HL-60 (cell line): Measurements from ENCODE around the gene CYB561.

ENCODE experiments used
- DNase-seq, 2 experiments: peaks; one replicate each; pipeline ENCODE4 v3.0.0-alpha.2; 2010 to 2020; ENCODE audit warnings: low read depth in 1 of 2, low spot score in 1 of 2
- H3K27ac ChIP-seq: fragments of 250-450 bp; sonication (Bioruptor Pico); replicated peaks from 2 replicates; pipeline ENCODE4 v1.5.1; 2020; ENCODE audit warnings: mild to moderate bottlenecking, moderate library complexity
- H3K27me3 ChIP-seq: fragments of 250-450 bp; sonication (Bioruptor Pico); 2 replicates; pipeline ENCODE4 v1.5.1; 2021; ENCODE audit warnings: mild to moderate bottlenecking, moderate library complexity; ENCODE audit not compliant: insufficient read depth, poor library complexity, severe bottlenecking
- H3K4me3 ChIP-seq: replicated peaks from 2 replicates; pipeline ENCODE4 v1.5.1; 2011; ENCODE audit warnings: mild to moderate bottlenecking, control low read depth, low read length; ENCODE audit not compliant: insufficient read depth
- GABPA ChIP-seq: IDR thresholded peaks from 2 replicates; pipeline ENCODE4 v1.6.1; 2012; ENCODE audit warnings: low read depth
- POLR2AphosphoS5 ChIP-seq: IDR thresholded peaks from 2 replicates; pipeline ENCODE4 v1.6.1; 2012; ENCODE audit warnings: low read depth
- SPI1 ChIP-seq: IDR thresholded peaks from 2 replicates; pipeline ENCODE4 v1.6.1; 2012; ENCODE audit warnings: low read depth, mild to moderate bottlenecking, borderline replicate concordance
- TF ChIP-seq, protein P1 (sequence below): IDR thresholded peaks from 2 replicates; pipeline ENCODE4 v1.6.1; 2012; ENCODE audit warnings: low read depth; ENCODE audit not compliant: insufficient replicate concordance
- TF ChIP-seq, protein P2 (sequence below): IDR thresholded peaks from one replicate; pipeline ENCODE4 v1.5.1; 2011; ENCODE audit warnings: low read length, control low read depth, inconsistent platforms; ENCODE audit not compliant: insufficient read depth

Gene CYB561

DNA sequence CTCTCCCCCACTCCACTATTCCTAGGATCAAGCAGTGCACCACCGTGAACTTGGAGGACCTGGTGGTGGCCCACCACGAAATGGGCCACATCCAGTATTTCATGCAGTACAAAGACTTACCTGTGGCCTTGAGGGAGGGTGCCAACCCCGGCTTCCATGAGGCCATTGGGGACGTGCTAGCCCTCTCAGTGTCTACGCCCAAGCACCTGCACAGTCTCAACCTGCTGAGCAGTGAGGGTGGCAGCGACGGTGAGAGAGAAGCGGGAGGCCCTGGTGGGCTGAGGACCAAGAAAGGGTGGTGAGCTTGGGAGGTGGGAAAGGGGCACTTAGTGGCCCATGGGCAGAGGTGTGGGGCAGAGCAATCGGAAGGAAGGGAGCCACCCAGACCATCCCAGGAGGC is 47.3 kb upstream of the CYB561 start:
- no peaks in the 10 kb centered on the region for H3K27me3 ChIP-seq
- no peak overlapping the region for H3K4me3 ChIP-seq
- no peak for DNase-seq
- H3K27ac ChIP-seq = no peak overlapping the region
- TF ChIP-seq, protein P1, sequence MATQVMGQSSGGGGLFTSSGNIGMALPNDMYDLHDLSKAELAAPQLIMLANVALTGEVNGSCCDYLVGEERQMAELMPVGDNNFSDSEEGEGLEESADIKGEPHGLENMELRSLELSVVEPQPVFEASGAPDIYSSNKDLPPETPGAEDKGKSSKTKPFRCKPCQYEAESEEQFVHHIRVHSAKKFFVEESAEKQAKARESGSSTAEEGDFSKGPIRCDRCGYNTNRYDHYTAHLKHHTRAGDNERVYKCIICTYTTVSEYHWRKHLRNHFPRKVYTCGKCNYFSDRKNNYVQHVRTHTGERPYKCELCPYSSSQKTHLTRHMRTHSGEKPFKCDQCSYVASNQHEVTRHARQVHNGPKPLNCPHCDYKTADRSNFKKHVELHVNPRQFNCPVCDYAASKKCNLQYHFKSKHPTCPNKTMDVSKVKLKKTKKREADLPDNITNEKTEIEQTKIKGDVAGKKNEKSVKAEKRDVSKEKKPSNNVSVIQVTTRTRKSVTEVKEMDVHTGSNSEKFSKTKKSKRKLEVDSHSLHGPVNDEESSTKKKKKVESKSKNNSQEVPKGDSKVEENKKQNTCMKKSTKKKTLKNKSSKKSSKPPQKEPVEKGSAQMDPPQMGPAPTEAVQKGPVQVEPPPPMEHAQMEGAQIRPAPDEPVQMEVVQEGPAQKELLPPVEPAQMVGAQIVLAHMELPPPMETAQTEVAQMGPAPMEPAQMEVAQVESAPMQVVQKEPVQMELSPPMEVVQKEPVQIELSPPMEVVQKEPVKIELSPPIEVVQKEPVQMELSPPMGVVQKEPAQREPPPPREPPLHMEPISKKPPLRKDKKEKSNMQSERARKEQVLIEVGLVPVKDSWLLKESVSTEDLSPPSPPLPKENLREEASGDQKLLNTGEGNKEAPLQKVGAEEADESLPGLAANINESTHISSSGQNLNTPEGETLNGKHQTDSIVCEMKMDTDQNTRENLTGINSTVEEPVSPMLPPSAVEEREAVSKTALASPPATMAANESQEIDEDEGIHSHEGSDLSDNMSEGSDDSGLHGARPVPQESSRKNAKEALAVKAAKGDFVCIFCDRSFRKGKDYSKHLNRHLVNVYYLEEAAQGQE = no peak
- TF ChIP-seq POLR2AphosphoS5 = no peak
- no peak for TF ChIP-seq GABPA

GRCh38 chr17:63492940-63493339 is 46.8 kb upstream of the CYB561 start:
- Histone ChIP-seq H3K27me3 (no peaks in the 10 kb centered on the region), H3K27ac (no peak overlapping the region), H3K4me3 (no peak overlapping the region)
- TF ChIP-seq, protein P1 = no peak
- TF ChIP-seq SPI1 = no peak
- no peak for TF ChIP-seq GABPA
- TF ChIP-seq POLR2AphosphoS5 = no peak
- TF ChIP-seq, protein P2, sequence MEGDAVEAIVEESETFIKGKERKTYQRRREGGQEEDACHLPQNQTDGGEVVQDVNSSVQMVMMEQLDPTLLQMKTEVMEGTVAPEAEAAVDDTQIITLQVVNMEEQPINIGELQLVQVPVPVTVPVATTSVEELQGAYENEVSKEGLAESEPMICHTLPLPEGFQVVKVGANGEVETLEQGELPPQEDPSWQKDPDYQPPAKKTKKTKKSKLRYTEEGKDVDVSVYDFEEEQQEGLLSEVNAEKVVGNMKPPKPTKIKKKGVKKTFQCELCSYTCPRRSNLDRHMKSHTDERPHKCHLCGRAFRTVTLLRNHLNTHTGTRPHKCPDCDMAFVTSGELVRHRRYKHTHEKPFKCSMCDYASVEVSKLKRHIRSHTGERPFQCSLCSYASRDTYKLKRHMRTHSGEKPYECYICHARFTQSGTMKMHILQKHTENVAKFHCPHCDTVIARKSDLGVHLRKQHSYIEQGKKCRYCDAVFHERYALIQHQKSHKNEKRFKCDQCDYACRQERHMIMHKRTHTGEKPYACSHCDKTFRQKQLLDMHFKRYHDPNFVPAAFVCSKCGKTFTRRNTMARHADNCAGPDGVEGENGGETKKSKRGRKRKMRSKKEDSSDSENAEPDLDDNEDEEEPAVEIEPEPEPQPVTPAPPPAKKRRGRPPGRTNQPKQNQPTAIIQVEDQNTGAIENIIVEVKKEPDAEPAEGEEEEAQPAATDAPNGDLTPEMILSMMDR = no peak
- no peak for DNase-seq

DNA sequence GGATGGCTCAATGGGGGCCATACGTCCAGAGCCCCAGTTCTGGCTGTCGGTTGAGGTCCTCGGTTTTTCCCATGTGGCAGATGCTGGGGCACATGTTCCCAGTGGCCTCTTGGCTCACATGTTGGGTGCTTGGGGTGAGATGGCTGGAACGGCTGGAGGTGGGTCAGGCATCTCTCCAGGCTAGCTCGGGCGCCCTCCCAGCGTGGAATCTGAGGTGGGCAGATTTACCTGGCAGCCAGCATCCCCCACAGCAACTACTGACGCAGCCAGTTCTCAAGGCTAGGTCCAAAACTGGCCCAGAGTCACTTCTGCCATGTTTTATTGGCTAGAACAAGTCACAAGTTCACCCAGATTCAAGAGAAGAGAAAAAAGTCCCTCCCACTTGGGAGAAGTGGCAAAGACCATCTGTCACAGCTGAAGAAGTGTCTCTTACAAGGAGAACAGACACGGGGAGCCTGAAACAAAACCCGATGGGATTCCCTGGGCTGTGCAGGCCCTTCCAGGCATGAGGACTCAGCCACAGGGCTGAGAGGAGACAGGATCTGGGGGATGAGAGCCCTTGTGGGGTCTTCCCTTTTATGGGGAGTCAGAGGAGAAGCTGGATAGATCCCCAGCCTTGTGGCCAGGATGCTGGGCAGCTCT is 46.0 kb upstream of the CYB561 start:
- TF ChIP-seq POLR2AphosphoS5 (no peak), SPI1 (no peak)
- no peak overlapping the region for H3K27ac ChIP-seq
- no peak for DNase-seq
- no peaks in the 10 kb centered on the region for H3K27me3 ChIP-seq
- H3K4me3 ChIP-seq = no peak overlapping the region

GRCh38 chr17:63491413-63491812 is 45.3 kb upstream of the CYB561 start:
- TF ChIP-seq, protein P1 = no peak
- TF ChIP-seq, protein P2 = no peak
- no peak for TF ChIP-seq POLR2AphosphoS5
- no peak for TF ChIP-seq GABPA
- no peak for TF ChIP-seq SPI1
- Histone ChIP-seq H3K27me3 (no peaks in the 10 kb centered on the region), H3K27ac (no peak overlapping the region), H3K4me3 (no peak overlapping the region)
- no peak for DNase-seq
